Pulmonary artery endothelial cell (primary cell): ENCODE data around the gene PRR36. TPM values are rescaled to one million over a fixed set of nuclear protein-coding genes. Genes with fewer than 3 reads are reported as not detected.

Source experiments
- DNase-seq: peaks from one replicate; pipeline ENCODE4 v3.0.0-alpha.2; 2011; ENCODE audit warnings: low read depth, low spot score
- total RNA-seq: library from RNA; depleted of rRNA; stranded (reverse); fragments of >200 nt; gene quantifications from 2 replicates; pipeline ENCODE4 v1.2.3, GENCODE V29; 2014

Gene PRR36
- total RNA-seq, 1 donor from 2014 or later, result 0.07 TPM

DNA sequence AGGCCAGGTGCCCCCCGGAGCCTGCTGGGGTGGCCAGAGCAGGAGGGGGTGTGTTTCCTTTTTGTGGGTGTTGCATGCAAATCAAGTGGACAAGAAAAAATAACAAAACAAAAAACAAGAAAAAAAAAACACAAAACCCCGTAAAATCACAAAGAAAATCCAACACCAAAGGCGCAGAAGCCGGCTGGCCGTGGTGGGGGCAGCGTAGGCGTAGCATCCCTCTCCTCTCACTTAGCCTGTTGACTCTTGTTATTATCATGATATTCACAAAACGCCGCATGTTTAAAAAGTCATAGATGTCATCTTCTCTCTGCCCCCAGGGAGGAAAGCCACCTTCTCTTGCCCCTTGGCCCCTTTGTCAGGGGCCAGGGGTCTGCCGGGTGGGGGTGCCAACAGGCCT lies 39.5 kb upstream of the PRR36 start:
- no peak for DNase-seq

DNA sequence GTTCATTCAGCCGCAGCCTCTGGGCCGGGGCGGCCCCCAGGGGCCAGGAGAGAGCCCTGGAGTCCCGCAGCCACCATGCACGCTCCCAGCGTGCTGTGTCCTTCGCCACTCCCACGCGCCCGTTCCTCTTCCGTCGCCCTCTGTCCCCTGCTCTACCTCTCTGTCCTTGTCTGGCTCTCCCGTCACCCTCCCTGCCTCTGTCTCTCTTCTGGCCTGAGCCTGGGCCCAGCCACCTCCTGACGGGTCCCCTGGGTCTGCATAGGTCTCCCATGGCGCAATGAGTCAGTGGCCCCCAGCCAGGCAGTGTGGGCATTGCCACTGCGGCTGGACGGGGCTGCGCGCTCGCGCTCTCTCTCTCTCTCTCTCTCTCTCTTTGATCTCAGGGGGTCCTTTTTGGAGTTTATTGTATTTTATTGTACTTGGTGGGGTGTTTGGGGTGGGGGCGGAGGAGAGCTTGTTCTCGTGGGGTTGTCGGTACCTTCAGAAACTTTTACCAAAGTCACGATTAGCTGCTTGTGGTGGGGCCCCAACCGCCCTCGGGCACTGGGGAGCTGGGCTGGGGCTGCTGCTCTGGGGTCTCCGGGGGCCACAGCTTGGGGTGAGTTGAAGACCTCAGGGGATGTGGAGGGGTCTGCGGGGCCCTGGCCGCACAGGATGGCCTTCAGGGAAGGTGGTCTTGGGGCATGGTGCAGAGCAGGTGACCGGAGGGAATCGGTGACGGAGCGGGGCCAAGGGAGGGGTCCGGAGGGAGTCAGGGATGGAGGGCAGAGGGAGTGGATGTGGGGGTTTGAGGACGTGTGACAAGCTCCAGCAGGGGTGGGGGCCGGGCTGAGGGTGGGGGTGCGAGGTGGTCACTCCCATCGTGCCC lies 38.7 kb upstream of the PRR36 start:
- no peak for DNase-seq

DNA sequence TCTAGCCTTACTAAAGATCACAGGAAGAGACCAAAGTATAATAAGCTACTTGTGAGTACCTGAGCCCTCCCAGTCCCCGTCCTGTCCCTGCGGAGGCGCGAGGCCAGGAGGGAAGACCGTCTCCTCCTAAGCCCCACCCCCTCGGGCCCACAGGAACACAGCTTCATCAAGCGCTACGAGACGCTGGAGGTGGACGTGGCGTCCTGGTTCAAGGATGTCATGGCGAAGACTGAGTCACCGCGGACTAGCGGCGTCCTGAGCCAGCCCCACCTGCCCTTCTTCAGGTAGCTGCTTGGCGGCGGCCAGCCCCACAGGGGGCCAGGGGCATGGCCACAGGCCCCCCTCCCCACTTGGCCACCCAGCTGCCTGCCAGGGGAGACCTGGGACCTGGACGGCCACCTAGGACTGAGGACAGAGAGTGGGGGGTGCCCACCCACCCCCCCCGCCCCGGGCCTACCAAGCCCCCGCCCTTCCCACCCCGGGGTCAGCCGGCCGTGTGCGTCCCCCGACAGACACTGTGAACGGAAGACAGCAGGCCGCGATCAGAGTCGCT lies 38.0 kb upstream of the PRR36 start:
- no peak for DNase-seq

DNA sequence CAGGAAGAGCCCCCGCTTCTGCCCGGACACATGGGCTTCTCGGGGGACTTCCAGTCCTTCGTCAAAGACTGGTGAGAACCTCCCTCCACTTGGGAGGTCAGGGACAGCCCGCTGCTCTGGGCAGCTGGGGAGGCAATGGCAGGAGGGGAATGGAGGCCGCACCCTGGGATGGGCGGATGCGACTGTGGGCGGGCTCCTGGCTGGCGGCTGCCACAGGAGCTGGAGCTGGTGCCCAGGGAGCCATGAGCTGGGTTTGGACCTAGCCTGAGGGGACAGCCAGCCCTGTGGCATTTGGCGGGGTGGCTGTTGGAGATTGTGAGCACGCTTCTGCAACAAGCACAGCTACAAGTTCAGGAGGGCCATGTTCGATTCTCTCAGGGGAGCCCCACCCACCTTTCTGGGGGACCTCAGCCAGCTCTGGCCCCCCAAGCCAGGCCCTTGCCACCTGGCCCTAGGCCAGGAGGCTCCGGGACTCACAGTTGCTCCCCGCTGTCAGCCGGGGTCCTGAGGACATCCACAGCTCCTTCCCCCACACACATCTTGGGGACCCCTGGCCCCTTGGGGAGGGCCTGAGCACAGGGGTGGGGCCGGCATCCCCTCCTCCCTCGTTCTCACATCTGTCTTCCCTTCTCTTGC lies 37.4 kb upstream of the PRR36 start:
- no peak for DNase-seq

DNA sequence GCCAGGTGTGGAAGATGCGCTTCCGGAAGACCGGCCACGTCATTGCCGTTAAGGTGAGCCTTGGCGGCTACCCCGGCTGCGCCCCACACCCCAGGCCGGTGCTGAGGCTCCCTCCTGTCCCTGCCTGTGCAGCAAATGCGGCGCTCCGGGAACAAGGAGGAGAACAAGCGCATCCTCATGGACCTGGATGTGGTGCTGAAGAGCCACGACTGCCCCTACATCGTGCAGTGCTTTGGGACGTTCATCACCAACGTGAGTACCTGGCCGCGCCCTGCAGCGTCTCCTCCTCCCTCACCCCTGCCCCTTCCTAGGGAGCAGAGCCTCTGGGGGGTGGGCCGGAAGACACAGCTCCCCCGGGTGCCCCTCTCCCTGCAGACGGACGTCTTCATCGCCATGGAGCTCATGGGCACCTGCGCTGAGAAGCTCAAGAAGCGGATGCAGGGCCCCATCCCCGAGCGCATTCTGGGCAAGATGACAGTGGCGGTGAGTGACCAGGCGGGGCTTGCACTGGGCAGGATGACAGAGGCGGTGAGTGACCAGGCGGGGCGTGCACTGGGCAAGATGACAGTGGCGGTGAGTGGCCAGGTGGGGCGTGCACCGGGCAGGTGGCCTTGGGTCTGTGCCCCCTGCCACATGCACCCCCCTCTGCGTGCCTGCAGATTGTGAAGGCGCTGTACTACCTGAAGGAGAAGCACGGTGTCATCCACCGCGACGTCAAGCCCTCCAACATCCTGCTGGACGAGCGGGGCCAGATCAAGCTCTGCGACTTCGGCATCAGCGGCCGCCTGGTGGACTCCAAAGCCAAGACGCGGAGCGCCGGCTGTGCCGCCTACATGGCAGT lies 36.4 kb upstream of the PRR36 start:
- DNase-seq, result no peak

GRCh38 chr19:7909471-7910067 lies 35.4 kb upstream of the PRR36 start:
- DNase-seq, result no peak

DNA sequence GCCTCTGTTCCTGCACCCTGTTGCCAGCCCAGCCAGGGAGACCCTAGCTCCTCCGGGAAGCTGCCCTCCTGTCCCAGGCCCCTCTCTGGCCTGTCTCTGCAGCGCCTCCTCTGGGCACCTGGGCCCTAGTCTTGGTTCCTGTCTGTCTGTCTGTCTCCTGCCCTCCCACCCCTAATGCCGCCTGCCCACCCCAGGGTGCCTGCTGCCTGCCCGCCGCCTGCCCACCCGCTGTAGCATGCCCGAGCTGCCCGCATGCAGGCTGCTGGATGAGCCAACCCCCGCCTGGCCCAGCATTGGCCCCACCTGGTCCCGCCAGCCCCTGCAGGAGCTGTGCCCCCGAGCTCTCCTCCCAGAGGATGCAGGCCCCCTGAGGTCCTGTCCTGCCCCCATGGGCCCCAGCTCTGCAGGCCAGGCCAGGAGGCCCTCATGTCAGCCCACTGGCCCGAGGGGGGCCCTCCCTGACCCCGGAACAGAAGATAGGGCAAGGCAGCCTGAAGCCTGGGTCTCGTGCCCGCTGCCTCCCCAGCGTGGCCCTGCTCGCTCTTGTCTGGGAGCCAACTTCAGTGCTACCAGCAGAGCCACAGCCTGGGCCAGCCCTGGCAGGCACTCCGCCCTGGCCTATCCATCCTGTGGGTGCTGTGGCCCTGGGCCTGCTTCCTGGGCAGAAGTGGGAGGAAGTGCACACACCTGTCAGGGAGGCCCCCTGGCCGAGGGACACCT lies 34.7 kb upstream of the PRR36 start:
- no peak for DNase-seq

DNA sequence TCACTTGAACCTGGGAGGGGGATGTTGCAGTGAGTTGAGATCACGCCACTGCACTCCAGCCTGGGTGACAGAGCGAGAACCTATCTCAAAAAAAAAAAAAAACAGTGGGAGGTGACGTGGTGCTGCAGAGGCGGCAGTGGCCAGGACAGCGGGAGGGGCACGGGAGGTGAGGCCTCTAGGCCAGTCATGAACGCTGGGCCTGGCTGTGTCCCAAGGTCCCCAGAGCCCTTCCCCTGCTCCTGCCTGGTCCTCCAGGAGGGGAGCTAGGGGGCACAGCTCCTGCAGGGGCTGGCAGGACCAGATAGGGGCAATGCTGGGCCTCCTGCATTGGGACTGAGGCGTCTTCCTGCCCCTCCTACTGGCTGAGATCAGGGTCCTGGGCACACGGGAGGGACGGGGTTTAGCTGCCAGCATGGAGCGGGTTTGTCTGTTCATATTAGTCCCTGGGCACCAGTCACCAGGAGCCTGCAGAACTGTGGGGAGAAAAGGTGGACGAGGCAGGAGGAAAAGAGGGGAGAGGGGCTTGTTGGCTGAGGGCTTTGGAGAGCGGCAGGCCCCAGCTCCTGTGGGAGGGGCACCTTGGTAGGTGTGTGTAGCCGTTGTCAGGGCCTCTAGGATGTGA lies 34.0 kb upstream of the PRR36 start:
- no peak for DNase-seq

DNA sequence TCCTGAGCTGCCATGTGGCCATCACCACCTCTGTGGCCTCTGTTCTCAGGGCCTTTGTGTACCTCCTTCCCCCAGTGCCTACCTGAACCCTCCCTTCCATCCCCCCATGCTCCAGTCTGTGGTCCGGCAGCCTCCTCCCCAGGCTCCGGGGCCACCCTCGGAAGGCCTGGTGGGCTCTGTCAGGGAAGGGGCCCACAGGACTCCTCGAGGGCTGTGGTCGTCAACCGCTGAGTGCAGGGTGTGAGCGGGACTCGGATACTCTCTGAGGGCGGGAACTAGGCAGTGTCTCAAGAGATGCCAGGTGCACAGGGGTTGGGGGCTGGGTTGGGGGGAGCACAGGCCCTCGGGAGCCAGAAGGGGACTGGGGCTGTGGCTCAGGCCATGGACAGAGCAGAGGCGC lies 33.4 kb upstream of the PRR36 start:
- no peak for DNase-seq

DNA sequence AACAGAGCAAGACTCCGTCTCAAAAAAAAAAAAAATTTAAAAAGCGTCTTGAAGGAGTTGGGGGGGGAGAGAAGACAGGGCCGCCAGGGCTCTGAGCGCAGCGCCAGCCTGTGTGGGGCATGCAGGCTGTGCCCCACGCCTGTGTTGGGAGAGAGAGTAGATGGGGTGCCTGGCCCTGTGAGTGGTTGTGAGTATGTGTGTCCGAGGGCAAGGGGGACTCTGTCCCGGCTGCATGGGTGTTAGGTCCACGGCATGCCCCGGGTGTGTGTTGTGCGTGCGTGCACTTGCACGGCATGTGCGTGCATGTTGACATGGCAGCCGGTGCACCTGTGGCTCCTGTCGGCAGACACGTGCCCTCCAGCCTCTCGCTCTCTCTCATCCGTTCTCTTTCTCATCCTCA lies 32.9 kb upstream of the PRR36 start:
- DNase-seq, result no peak

GRCh38 chr19:7905859-7906258 lies 31.7 kb upstream of the PRR36 start:
- no peak for DNase-seq

GRCh38 chr19:7905268-7905667 lies 31.1 kb upstream of the PRR36 start:
- DNase-seq, result no peak

- no peak for DNase-seq
These were observed 30.2 kb upstream of the PRR36 start for GRCh38 chr19:7904074-7905020.

GRCh38 chr19:7903244-7904073 lies 29.3 kb upstream of the PRR36 start, which contains the start of gene MAP2K7:
MAP2K7 (plus strand) TSS chr19:7903877; CDS start chr19:7903945, 68 bp downstream.
- peak; percentile 94 for DNase-seq

DNA sequence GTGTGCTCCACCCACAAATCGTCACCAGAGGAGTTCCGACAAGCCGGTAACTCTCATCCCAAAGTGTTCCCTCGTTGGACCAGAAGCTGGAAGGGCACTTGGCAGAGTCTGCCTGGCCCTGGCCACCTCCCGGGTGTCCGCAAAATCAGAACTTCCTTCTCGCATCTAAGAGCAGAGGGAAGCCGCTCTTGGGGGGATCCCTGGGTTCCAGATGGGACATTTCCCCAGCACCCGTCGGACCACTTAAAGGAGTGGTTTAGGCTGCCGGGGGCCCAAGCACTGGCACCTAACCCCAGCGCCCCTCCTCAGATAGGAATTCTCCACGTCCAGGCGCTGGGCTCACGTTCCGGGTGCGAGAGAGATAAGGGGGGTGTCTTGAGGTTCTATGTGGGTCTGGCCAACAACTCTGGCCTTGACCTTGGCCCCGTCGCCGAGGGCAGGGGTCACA lies 28.6 kb upstream of the PRR36 start:
- DNase-seq, result no peak

DNA sequence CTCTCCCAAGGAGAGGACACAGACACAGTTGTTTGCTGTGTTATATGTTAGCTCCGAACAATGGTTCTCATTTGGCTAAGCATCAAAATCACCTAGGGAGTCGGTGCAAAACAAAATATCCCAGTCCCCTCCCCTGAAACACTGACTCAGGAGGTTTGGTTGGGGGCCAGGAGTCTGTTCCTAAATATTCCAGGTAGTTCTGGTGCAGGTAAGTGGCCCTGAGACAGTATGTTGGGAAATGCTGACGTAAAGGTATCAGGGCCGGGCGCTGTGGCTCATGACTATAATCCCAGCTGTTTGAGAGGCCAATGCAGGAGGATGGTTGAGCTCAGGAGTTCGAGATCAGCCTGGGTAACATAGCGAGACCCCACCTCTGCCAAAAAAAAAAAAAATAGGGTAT lies 27.1 kb upstream of the PRR36 start:
- DNase-seq, result no peak

GRCh38 chr19:7900931-7901330 lies 26.7 kb upstream of the PRR36 start:
- DNase-seq, result no peak

DNA sequence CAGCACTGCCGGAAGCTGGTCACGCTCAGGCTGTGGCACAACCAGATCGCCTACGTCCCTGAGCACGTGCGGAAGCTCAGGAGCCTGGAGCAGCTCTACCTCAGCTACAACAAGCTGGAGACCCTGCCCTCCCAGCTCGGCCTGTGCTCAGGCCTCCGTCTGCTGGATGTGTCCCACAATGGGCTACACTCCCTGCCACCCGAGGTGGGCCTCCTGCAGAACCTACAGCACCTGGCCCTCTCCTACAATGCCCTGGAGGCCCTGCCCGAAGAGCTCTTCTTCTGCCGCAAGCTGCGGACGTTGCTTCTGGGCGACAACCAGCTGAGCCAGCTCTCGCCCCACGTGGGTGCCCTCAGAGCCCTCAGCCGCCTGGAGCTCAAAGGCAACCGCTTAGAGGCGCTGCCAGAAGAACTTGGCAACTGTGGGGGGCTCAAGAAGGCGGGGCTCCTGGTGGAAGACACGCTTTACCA lies 26.2 kb upstream of the PRR36 start:
- no peak for DNase-seq
